ENCODE results near the gene SLC49A4. TPM values are rescaled to one million over a fixed set of nuclear protein-coding genes. Genes with fewer than 3 reads are reported as not detected.

The SLC49A4 gene
- total RNA-seq, 2 donors from 2014 or later: 1.9 to 2.6 TPM

DNA sequence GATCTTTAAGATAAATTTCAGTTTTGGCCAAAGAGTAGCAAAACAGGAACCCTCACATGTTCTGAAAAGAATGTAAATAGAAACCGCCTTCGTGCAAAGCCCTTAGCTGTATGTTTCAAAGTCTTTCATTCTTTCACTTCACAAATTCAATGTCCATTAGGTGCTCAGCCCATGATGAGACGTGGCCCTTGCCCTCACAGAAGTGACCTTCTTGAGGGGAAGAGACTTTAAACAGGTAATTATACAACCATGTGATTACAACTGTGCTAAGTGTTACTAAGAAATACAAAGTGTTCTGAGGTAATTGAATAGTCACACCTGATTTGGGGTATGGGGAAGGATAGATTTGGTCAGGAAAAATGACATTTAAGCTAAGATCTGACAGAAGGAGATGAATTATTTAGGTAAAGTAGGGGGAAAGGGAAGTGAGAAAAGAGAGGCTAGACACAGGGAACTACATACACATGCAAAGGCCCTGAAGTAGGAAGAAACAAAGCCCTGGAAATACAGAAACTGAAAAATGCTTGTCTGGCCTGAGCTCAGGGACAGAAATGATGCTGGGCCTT is 20.8 kb upstream of the SLC49A4 start:
- no peaks in the 10 kb centered on the region for H3K27me3 Mint-ChIP-seq
- no peak for ATAC-seq (replicated peaks)
- peaks cover 29% of the 10 kb centered on the region for H3K36me3 Mint-ChIP-seq (ENCODE audit: low read depth)
- H3K27ac Mint-ChIP-seq: peak overlapping the region; percentile 10
- no peaks in the 10 kb centered on the region for H3K9me3 Mint-ChIP-seq
- H3K4me3 Mint-ChIP-seq: no peak overlapping the region
- H3K4me1 Mint-ChIP-seq: peaks cover 4% of the 10 kb centered on the region

DNA sequence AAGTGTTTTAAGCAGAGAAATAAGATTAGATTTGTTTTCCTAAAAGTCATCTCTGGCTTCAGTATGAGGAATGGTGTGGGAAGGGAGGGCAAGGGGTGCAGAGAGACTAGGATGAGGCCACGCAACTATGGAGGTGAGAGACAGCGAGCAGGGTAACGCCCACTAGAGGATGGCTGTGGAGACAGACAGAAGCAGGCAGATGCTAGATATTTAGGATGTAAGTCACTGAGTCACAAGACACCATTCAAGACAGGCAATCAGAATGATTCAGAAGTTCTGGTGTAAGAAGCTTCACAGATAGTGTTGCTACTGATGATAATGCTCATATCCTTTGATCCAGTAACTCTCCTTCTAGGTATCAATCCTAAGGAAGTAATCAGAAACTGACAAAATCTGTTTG is 20.3 kb upstream of the SLC49A4 start:
- ATAC-seq (replicated peaks): peak; percentile 67
- Mint-ChIP-seq H3K4me3 (no peak overlapping the region), H3K36me3 (ENCODE audit: low read depth) (peaks cover 24% of the 10 kb centered on the region), H3K4me1 (peaks cover 4% of the 10 kb centered on the region), H3K27me3 (no peaks in the 10 kb centered on the region), H3K27ac (peak overlapping the region; percentile 10), H3K9me3 (no peaks in the 10 kb centered on the region)

DNA sequence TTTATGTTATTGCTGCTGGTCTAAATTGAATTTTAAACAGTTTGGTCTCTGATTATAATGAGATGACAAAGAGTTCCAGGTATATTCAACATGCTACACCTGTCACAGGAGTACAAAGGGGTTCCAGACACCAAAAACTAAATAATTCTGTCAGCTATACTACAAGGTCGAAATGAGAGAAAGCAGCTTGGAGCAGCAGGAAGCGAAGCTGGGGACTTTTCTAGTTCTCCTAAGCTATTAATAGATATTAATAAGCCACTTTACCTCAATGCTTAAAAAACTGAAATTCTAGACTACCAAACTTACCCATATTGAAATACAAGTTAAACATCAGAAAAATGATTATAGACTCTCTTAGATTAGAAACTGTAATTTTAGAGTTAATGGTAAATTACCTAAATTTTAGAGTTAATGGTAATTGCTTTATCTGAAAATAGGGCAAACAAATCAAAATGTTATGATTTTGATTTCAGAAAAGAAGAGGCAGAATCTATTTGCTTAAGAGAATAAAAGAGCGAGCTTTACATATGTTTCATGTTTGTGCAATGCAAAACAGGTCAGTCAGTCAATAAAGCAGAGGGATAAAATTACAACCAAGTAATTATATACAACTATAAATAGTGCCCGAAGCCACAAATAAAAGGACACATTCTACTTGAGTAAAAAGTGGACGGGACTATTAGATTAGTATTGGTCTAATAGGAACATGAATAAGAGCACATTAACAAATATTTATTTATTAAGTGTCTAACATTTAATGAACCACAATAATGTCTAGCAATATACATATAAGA is 18.0 kb upstream of the SLC49A4 start:
- Mint-ChIP-seq H3K27me3 (no peaks in the 10 kb centered on the region), H3K9me3 (no peaks in the 10 kb centered on the region), H3K4me1 (peaks cover 4% of the 10 kb centered on the region), H3K27ac (no peak overlapping the region), H3K36me3 (ENCODE audit: low read depth) (peaks cover 8% of the 10 kb centered on the region), H3K4me3 (no peak overlapping the region)
- ATAC-seq (replicated peaks): no peak

DNA sequence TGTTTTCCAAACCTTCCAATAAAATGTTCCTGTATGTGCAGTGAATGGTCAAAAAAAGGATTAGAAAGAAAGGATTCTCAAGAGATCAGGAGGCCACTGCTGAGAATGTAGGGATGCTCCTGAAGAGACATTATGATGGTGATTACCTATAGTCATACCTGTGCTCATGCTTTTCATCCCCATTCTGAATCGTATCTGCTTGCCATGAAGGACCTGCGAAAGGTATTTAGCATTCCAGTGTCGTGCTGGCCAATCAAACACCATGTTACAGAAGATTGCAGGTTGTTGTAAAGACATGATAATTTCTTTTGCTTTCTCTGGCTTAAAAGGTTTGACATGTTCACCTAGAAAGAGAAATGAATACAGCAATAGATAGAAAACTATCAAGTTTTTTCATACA is 17.3 kb upstream of the SLC49A4 start:
- H3K9me3 Mint-ChIP-seq: no peaks in the 10 kb centered on the region
- H3K4me3 Mint-ChIP-seq: no peak overlapping the region
- H3K4me1 Mint-ChIP-seq: peaks cover 4% of the 10 kb centered on the region
- no peak overlapping the region for H3K27ac Mint-ChIP-seq
- no peak for ATAC-seq (replicated peaks)
- peaks cover 8% of the 10 kb centered on the region for H3K36me3 Mint-ChIP-seq (ENCODE audit: low read depth)
- H3K27me3 Mint-ChIP-seq: no peaks in the 10 kb centered on the region

DNA sequence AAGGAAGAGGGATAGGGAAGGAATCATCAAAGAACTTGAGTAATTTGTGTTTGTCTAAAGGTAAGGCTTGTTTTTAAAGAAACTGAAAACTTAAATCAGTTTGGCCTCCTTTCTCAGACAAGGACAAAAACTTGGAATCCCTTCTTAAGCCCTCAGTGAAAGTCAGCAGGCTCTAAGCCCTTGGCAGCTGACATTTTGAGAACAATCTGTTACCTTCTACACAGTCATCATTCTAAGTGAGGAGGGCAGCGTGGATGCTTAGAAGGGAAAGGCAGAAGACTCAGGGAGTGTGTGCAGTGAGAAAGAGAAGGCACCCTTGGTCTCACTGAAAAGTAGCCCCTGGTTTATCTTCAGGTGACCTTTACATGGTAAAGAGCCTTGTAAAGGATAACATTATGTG is 12.1 kb upstream of the SLC49A4 start:
- Mint-ChIP-seq H3K27ac (no peak overlapping the region), H3K4me1 (peaks cover 5% of the 10 kb centered on the region), H3K4me3 (no peak overlapping the region), H3K36me3 (ENCODE audit: low read depth) (no peaks in the 10 kb centered on the region), H3K27me3 (no peaks in the 10 kb centered on the region), H3K9me3 (no peaks in the 10 kb centered on the region)
- ATAC-seq (replicated peaks): no peak

DNA sequence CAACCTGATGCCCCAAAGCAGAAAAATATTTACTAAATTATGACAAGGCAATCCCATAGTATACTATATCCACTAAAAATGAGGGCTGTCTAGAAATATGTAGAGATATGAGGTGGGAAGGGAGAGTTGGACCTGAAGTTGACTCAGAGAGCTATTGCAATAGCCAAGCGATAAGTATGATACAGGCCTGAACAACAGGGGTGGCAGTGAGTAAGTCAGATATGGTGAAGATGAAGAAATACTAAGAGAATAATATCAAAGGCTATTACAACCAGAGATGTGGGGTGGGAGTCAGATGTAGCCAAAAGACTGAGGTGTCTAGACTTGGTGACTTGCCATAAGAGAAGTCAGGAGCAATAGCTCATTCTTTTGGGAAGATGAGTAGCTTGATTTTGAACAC is 10.4 kb upstream of the SLC49A4 start:
- peaks cover 8% of the 10 kb centered on the region for H3K4me1 Mint-ChIP-seq
- H3K36me3 Mint-ChIP-seq (ENCODE audit: low read depth): no peaks in the 10 kb centered on the region
- H3K27me3 Mint-ChIP-seq: no peaks in the 10 kb centered on the region
- no peak overlapping the region for H3K27ac Mint-ChIP-seq
- H3K9me3 Mint-ChIP-seq: no peaks in the 10 kb centered on the region
- no peak overlapping the region for H3K4me3 Mint-ChIP-seq
- ATAC-seq (replicated peaks): no peak

DNA sequence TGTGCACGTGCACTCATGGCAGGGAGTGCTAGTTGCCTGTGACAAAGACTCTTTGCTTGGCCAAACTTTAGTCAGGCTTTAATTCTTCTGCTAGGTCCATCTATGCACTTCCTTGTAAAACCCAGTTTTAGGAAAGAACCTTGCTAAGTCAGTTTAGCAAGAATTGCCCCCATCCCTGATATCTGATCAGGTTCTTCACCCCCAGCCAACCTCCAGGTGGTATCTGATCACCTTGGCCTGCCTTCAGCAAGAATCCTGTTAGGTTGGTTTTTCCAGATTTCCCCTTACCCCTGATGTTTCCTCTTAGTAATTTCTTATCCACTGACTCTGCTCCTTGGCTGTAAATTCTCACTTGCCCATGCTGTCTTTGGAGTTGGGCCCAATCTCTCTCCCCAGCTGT is 9.6 kb upstream of the SLC49A4 start:
- H3K9me3 Mint-ChIP-seq: no peaks in the 10 kb centered on the region
- H3K36me3 Mint-ChIP-seq (ENCODE audit: low read depth): no peaks in the 10 kb centered on the region
- H3K27ac Mint-ChIP-seq: no peak overlapping the region
- ATAC-seq (replicated peaks): no peak
- peaks cover 8% of the 10 kb centered on the region for H3K4me1 Mint-ChIP-seq
- no peak overlapping the region for H3K4me3 Mint-ChIP-seq
- H3K27me3 Mint-ChIP-seq: no peaks in the 10 kb centered on the region

DNA sequence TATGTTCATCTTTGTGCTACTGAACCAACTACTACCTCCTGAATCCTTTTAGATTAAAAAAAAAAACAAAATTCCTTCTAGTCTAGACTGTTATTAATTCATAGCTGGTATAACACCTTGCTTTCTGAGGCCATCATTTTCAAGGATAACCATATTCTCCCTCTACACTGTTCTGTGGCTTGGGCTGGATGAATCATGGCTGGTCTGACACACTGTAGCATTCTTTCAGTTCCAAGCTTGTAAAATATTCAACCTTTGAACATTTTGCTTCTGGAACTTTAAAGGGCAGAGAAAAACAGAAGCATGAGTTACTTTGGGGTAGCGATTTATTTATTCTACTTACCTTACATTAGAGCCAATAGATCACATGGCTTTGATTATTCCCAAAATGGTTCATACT is 8.8 kb upstream of the SLC49A4 start:
- Mint-ChIP-seq H3K27me3 (no peaks in the 10 kb centered on the region), H3K27ac (no peak overlapping the region), H3K36me3 (ENCODE audit: low read depth) (no peaks in the 10 kb centered on the region), H3K4me1 (peaks cover 8% of the 10 kb centered on the region), H3K9me3 (no peaks in the 10 kb centered on the region), H3K4me3 (no peak overlapping the region)
- ATAC-seq (replicated peaks): peak; percentile 85

DNA sequence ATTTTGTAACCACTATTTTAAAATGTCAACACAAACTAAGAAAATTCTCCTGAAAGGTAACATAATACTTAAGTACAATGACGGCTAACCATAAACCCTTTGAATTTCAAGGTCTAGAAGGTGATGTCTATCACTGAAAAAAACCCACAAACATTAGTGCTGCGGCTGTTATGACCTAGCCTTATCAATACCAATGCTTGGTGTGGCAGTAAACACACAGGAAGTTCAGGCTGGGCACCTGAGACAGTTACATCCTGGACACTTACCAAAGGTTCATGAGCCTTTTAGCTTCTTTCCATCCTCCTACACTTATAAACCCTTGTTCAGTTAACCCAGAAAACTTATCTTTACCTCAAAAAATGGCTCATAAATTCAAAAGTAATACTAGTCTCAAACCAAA is 7.0 kb upstream of the SLC49A4 start:
- no peak overlapping the region for H3K4me3 Mint-ChIP-seq
- no peaks in the 10 kb centered on the region for H3K9me3 Mint-ChIP-seq
- H3K27ac Mint-ChIP-seq: peak overlapping the region; percentile 35
- H3K27me3 Mint-ChIP-seq: no peaks in the 10 kb centered on the region
- peaks cover 12% of the 10 kb centered on the region for H3K4me1 Mint-ChIP-seq
- no peak for ATAC-seq (replicated peaks)
- H3K36me3 Mint-ChIP-seq (ENCODE audit: low read depth): no peaks in the 10 kb centered on the region

DNA sequence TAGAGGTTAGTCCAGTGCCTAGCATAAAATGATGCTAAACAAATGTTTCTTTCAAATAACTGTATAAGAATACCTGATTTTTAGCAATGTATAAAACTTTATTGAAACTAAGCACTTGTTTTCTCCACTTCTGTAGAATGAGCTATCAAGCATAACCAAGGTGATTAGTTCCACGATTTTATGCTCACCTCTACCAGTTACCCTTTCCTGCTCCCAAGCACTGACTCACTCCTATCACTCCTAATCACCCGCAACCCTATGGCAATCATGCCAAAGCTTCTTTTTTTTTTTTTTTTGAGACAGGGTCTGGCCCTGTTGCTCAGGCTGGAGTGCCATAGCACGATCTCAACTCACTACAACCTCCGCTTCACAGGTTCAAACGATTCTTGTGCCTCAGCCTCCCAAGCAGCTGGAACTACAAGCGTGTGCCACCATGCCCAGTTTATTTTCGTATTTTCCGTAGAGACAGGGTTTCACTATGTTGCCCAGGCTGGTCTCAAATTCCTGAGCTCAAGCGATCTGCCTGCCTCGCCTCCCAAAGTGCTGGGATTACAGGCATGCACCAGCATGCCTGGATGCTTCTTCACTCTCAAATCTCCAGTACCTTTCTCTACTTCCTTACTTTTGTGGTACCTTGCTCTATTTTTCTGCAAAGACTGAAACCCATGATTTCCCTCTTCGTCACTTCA is 5.1 kb upstream of the SLC49A4 start:
- Mint-ChIP-seq H3K4me1 (peaks cover 16% of the 10 kb centered on the region), H3K27ac (no peak overlapping the region), H3K27me3 (no peaks in the 10 kb centered on the region), H3K9me3 (no peaks in the 10 kb centered on the region), H3K36me3 (ENCODE audit: low read depth) (no peaks in the 10 kb centered on the region), H3K4me3 (no peak overlapping the region)
- ATAC-seq (replicated peaks): no peak

DNA sequence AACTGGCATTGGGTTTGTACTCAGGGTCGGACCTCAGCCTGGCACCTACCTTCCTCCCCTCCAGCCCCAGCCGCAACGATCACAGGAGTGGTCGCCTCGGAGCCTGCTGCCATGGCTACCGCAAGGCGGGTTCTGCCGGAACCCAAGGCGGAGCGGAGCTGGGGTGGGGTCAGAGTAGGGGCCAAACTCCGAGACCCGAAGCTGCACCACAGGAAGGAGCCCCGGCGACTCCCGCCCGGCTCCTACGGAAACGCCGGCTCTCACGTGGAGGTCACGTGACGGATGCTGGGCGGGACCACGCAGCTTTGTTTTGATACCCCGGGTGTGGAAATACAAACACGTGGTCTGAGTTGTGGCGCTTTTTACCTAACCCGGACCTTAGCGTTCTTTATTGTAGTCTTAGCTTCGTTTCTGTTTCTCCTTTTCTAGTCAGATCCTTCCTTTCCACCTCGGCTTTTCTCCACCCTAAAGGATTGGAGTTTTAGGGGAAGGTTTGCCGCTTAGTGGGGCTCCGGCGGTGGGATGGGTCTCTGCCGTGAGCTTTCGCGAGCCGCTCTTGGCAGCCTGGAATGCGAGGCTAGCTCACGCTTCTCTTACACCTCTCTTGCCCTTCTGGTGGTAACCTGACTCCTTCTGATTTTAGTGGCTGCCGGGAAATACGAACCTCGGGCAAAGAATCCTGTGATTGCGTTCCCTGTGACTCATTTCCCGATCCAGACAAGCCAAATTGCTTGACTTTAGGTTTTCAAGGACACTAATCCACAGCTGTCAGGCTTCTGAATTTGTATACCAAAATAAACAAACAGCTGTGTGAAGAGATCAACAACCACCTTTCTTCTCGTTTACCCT is 1.1 kb upstream of the SLC49A4 start, which contains the start of gene HSPBAP1:
TSS of gene HSPBAP1 (minus strand) at position 264 of the 849 bp plus-strand sequence. CDS start at position 113, 151 bp downstream.
- H3K9me3 Mint-ChIP-seq: no peaks in the 10 kb centered on the region
- H3K27ac Mint-ChIP-seq: peak within 1 kb of the TSS; percentile 85
- H3K4me3 Mint-ChIP-seq: no peak within 1 kb of the TSS
- H3K36me3 Mint-ChIP-seq (ENCODE audit: low read depth): no peaks in the 10 kb centered on the region
- H3K27me3 Mint-ChIP-seq: no peaks in the 10 kb centered on the region
- ATAC-seq (replicated peaks): peak; percentile 65
- H3K4me1 Mint-ChIP-seq: peaks cover 20% of the 10 kb centered on the region

DNA sequence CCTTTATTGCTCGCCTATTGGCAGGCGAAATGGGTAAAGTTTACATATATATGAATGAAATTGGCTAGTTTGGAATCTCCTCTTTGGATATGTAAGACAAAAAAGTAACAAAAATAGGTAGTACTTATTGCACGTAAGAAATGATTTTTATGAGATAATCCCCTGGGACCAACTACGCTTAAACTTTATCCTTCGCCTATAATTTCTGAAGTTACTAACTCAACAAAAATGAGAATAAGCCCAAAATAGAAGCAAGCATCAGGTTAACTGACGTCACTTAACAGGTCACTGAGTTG is 438 bp upstream of the SLC49A4 start:
- Mint-ChIP-seq H3K27me3 (no peaks in the 10 kb centered on the region), H3K4me3 (no peak overlapping the region), H3K36me3 (ENCODE audit: low read depth) (no peaks in the 10 kb centered on the region), H3K4me1 (peaks cover 20% of the 10 kb centered on the region), H3K27ac (peak overlapping the region; percentile 85), H3K9me3 (no peaks in the 10 kb centered on the region)
- no peak for ATAC-seq (replicated peaks)

DNA sequence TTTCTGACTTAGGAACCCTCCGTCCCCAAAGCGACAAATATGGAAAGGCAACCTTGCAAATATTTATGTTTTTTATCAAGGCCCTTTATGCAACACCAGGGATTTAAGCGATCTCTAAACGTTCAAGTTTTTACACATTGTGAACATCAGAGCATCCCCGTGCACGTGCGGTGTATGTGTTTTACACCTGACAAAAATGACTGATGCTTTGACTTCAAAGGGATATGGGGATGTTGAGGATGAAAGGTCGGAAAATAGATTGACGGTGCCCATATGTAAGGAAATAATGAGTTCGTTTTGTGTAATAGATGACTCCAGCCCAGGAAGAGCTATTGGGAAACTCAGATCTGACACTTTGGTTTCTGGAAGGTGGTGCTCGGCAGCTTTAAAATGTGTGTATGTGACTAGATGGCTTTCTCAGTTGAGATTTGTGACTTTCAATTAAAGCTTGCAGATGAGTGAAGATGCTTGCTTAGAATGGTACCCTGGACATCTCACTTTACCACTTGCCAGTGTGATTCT is 866 bp downstream of the SLC49A4 start:
- Mint-ChIP-seq H3K27me3 (no peaks in the 10 kb centered on the region), H3K27ac (no peak overlapping the region), H3K4me1 (peaks cover 20% of the 10 kb centered on the region), H3K4me3 (no peak overlapping the region), H3K9me3 (no peaks in the 10 kb centered on the region), H3K36me3 (ENCODE audit: low read depth) (no peaks in the 10 kb centered on the region)
- ATAC-seq (replicated peaks): no peak

DNA sequence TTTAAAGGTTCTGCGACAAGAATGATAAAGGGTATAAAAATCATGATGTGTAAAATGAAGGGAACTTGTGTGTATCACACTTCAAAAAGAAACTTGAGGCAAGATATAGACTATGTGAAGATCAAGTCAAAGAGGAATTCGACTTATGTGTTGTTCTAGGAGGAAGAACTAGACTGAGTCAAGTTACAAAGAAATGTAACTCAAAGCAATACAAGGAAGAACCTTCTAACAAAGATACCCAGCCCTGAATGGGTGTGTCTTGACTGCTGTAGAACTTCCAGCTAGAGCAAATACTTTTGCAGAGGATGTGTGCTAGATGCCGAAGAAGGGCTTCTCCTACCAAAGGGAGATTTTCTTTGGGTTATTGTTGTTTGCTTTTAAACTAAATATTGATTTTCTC is 2.4 kb downstream of the SLC49A4 start:
- ATAC-seq (replicated peaks): peak; percentile 21
- Mint-ChIP-seq H3K9me3 (no peaks in the 10 kb centered on the region), H3K4me3 (peak overlapping the region; percentile 29), H3K27ac (no peak overlapping the region), H3K27me3 (no peaks in the 10 kb centered on the region), H3K36me3 (ENCODE audit: low read depth) (no peaks in the 10 kb centered on the region), H3K4me1 (peaks cover 20% of the 10 kb centered on the region)
